Measurements from ENCODE around the gene CDK19. TPM values are rescaled to one million over a fixed set of nuclear protein-coding genes. Genes with fewer than 3 reads are reported as not detected.

The CDK19 gene
- total RNA-seq, 1 experiment from 2014 or later = 7.0 TPM

DNA sequence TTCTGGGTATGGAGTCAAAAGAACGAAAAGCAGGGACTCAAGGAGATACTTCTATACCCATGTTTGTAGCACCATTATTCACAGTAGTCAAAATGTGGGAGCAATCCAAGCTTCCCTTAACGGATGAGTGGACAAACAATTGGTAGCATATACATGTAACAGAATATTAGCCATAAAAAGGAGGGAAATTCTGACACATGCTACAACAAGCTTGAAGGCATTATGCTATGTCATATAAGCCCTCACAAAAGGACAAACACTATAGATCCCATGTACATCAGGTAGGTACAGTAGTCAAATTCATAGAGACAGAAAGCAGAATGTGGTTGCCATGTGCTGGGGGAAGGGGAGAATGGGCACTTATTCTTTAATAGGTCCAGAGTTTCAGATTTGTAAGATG, 37.6 kb downstream of the CDK19 start:
- Histone ChIP-seq H3T11ph (ENCODE audit: low read length) (no peak overlapping the region), H4K8ac (replicated peaks; ENCODE audit: insufficient read length, low read depth, low read length) (no peak overlapping the region), H2BK120ac (ENCODE audit: low read depth, low read length, poor library complexity, severe bottlenecking) (no peak overlapping the region), H2AK5ac (ENCODE audit: insufficient read length, low read length) (no peak overlapping the region), H4K91ac (ENCODE audit: insufficient read length, low read depth, low read length) (no peak overlapping the region), H3K4me2 (ENCODE audit: insufficient read depth, insufficient read length, low read length) (no peak overlapping the region), H3K79me1 (ENCODE audit: insufficient read depth, low read depth, low read length, poor library complexity, severe bottlenecking) (no peaks in the 10 kb centered on the region), H3K14ac (ENCODE audit: insufficient read depth, low read length) (no peak overlapping the region), H3K56ac (ENCODE audit: insufficient read length, low read depth, low read length) (no peak overlapping the region), H2BK12ac (ENCODE audit: insufficient read length, low read depth, low read length) (no peak overlapping the region), H2BK5ac (ENCODE audit: insufficient read length, low read length) (no peak overlapping the region), H3K23ac (ENCODE audit: insufficient read length, low read depth, low read length) (no peak overlapping the region), H3K79me2 (ENCODE audit: insufficient read depth, low read length) (no peaks in the 10 kb centered on the region), H3K18ac (ENCODE audit: insufficient read length, low read depth, low read length) (no peak overlapping the region), H3K23me2 (ENCODE audit: insufficient read length, low read depth, low read length, poor library complexity, severe bottlenecking) (no peaks in the 10 kb centered on the region), H3K4ac (ENCODE audit: low read depth, low read length) (no peak overlapping the region), H3K9ac (ENCODE audit: extremely low read depth, insufficient read length, low read length) (no peak overlapping the region), H3K27ac (ENCODE audit: insufficient read length, low read depth, low read length) (no peak overlapping the region), H4K5ac (ENCODE audit: insufficient read length, low read depth, low read length) (no peak overlapping the region), H2BK15ac (ENCODE audit: low read depth, low read length) (no peak overlapping the region), H3K9me3 (ENCODE audit: control insufficient read depth, low read depth, low read length) (no peaks in the 10 kb centered on the region), H3K4me1 (ENCODE audit: insufficient read depth, low read length) (no peaks in the 10 kb centered on the region), H2BK20ac (ENCODE audit: low read depth, low read length, poor library complexity, severe bottlenecking) (no peak overlapping the region), H3K27me3 (ENCODE audit: insufficient read depth, low read length) (no peaks in the 10 kb centered on the region), H4K20me1 (ENCODE audit: control insufficient read depth, insufficient read depth, insufficient read length) (no peaks in the 10 kb centered on the region), H2AFZ (ENCODE audit: low read length) (no peak overlapping the region)
- no peak overlapping the region for H3K27ac Mint-ChIP-seq
- H3K4me1 Mint-ChIP-seq = no peaks in the 10 kb centered on the region
- H3K27me3 Mint-ChIP-seq (ENCODE audit: low read depth) = no peaks in the 10 kb centered on the region
- H3K9me3 Mint-ChIP-seq = no peaks in the 10 kb centered on the region
- TF ChIP-seq, protein P1, sequence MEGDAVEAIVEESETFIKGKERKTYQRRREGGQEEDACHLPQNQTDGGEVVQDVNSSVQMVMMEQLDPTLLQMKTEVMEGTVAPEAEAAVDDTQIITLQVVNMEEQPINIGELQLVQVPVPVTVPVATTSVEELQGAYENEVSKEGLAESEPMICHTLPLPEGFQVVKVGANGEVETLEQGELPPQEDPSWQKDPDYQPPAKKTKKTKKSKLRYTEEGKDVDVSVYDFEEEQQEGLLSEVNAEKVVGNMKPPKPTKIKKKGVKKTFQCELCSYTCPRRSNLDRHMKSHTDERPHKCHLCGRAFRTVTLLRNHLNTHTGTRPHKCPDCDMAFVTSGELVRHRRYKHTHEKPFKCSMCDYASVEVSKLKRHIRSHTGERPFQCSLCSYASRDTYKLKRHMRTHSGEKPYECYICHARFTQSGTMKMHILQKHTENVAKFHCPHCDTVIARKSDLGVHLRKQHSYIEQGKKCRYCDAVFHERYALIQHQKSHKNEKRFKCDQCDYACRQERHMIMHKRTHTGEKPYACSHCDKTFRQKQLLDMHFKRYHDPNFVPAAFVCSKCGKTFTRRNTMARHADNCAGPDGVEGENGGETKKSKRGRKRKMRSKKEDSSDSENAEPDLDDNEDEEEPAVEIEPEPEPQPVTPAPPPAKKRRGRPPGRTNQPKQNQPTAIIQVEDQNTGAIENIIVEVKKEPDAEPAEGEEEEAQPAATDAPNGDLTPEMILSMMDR (conservative IDR thresholded peaks at IDR 0.05) = no peak
- no peak overlapping the region for H3K4me3 Mint-ChIP-seq
- peaks cover 0 to 3% (median 2%) of the 10 kb centered on the region in 3 experiments; a peak in 4 of 7 replicates for H3K36me3 Mint-ChIP-seq (ENCODE audit: insufficient read depth in 1 of 3, low read depth in 3 of 3)
- WGBS (ENCODE audit: extremely low coverage, insufficient read length, low lambda C conversion rate) = no CpG with 5 or more reads among the region's 2 CpGs
- DNase-seq = no peak

Measured in H9 (cell line).